GM12878 (cell line): ENCODE results near the gene GLP1R. TPM values are rescaled to one million over a fixed set of nuclear protein-coding genes. Genes with fewer than 3 reads are reported as not detected.
A peak's percentile ranks its signal among the peaks of the same experiment; 100 is the strongest.

Source experiments
- ATAC-seq: fragments of 200-7000 bp; cut with Tn5 transposase; 3 replicates; pipeline ENCODE4 v1.9.1; 2020; ENCODE audit warnings: mild to moderate bottlenecking, moderate library complexity
- BruUV-seq: library from RNA; stranded (reverse); fragments of 400-500 nt; replicated peaks from 2 replicates; lab custom pipeline; 2021; lab: Mats Ljungman, UMichigan
- CTCF ChIA-PET: fragments of 300-600 bp; sonication (Branson Sonifier 250); formaldehyde crosslinking; extraction: SDS; loops from one replicate; lab custom pipeline; 2021; ENCODE audit warnings: inconsistent platforms; lab: Yijun Ruan, JAX
- POLR2A ChIA-PET: fragments of 350-600 bp; formaldehyde crosslinking; extraction: SDS; loops from one replicate; lab custom pipeline; 2021; ENCODE audit warnings: inconsistent platforms; lab: Charles Lee
- RAD21 ChIA-PET: fragments of 300-600 bp; sonication (Branson Sonifier 250); formaldehyde crosslinking; loops from one replicate; lab custom pipeline; 2023; ENCODE audit warnings: antibody characterized with exemption; ENCODE audit not compliant: unreplicated experiment; lab: Charles Lee
- SMC1A ChIA-PET: fragments of 300-600 bp; sonication (Branson Sonifier 250); formaldehyde crosslinking; loops from one replicate; lab custom pipeline; 2023; ENCODE audit not compliant: unreplicated experiment, uncharacterized antibody; lab: Charles Lee
- DNase-seq: peaks from one replicate; pipeline ENCODE4 v3.0.0-alpha.2; 2011; ENCODE audit warnings: low read depth, low spot score
- FAIRE-seq: peaks from 3 replicates; lab custom pipeline; 2011; peaks lifted over from hg19 to GRCh38; lab: Jason Lieb, UNC
- H2AFZ ChIP-seq: 2 replicates; pipeline ENCODE4 v1.6.0; 2011; ENCODE audit warnings: low read depth, low read length, control low read depth; ENCODE audit not compliant: control insufficient read depth
- H3K27ac ChIP-seq: 2 replicates; pipeline ENCODE4 v1.5.1; 2011; ENCODE audit warnings: control low read depth; ENCODE audit not compliant: control insufficient read depth, insufficient read depth
- H3K27me3 ChIP-seq, 2 experiments: replicated peaks in 1 of 2; 2 replicates each; pipeline versions ENCODE4 v1.6.0 to v1.6.1; 2011; ENCODE audit warnings: low read length in 1 of 2; ENCODE audit not compliant: control insufficient read depth in 2 of 2, insufficient read depth in 2 of 2
- H3K36me3 ChIP-seq, 2 experiments: 2 replicates each; pipeline ENCODE4 v1.5.1; 2011; ENCODE audit warnings: low read length in 1 of 2; ENCODE audit not compliant: control insufficient read depth in 2 of 2, insufficient read depth in 2 of 2
- H3K4me1 ChIP-seq: 2 replicates; pipeline ENCODE4 v1.6.1; 2011; ENCODE audit warnings: mild to moderate bottlenecking, low read length, moderate library complexity, mixed read lengths; ENCODE audit not compliant: control insufficient read depth, insufficient read depth
- H3K4me2 ChIP-seq: 2 replicates; pipeline ENCODE4 v1.6.0; 2011; ENCODE audit warnings: control low read depth; ENCODE audit not compliant: control insufficient read depth, insufficient read depth
- H3K4me3 ChIP-seq: fragments of 200-600 bp; sonication (generic); 2 replicates; pipeline ENCODE4 v1.5.1; 2016
- H3K79me2 ChIP-seq: 2 replicates; pipeline ENCODE4 v1.6.0; 2011; ENCODE audit warnings: low read length; ENCODE audit not compliant: control insufficient read depth, insufficient read depth
- H3K9ac ChIP-seq: 2 replicates; pipeline ENCODE4 v1.8.0; 2011; ENCODE audit warnings: low read length, control low read depth, mixed read lengths; ENCODE audit not compliant: control insufficient read depth, insufficient read depth
- H3K9me3 ChIP-seq: replicated peaks from 3 replicates; pipeline ENCODE4 v1.5.1; 2011; ENCODE audit warnings: mild to moderate bottlenecking, low read length; ENCODE audit not compliant: control insufficient read depth, insufficient read depth
- H4K20me1 ChIP-seq: 2 replicates; pipeline ENCODE4 v1.6.0; 2011; ENCODE audit not compliant: control insufficient read depth, insufficient read depth
- CEBPZ ChIP-seq: fragments of 150-350 bp; IDR thresholded peaks from 2 replicates; pipeline ENCODE4 v1.6.1; 2016; ENCODE audit warnings: low read depth, low read length
- IRF4 ChIP-seq: IDR thresholded peaks from 2 replicates; pipeline ENCODE4 v1.6.1; 2011; ENCODE audit warnings: low read depth, low read length
- KAT2A ChIP-seq: conservative IDR thresholded peaks from 2 replicates; pipeline ENCODE4 v1.6.1; 2011; ENCODE audit warnings: low read depth, low read length; ENCODE audit not compliant: control insufficient read depth
- MYC ChIP-seq: IDR thresholded peaks from 2 replicates; pipeline ENCODE4 v1.6.1; 2011; ENCODE audit warnings: mild to moderate bottlenecking, low read length, moderate library complexity, inconsistent platforms; ENCODE audit not compliant: insufficient read depth, insufficient replicate concordance, insufficient read length, severe bottlenecking
- NR2F1 ChIP-seq: fragments of 450-650 bp; conservative IDR thresholded peaks from 2 replicates; pipeline ENCODE4 v1.6.1; 2017; ENCODE audit warnings: mild to moderate bottlenecking
- PAX5 ChIP-seq: IDR thresholded peaks from 2 replicates; pipeline ENCODE4 v1.6.1; 2011; ENCODE audit warnings: low read depth, low read length, borderline replicate concordance
- POLR2AphosphoS2 ChIP-seq: IDR thresholded peaks from 2 replicates; pipeline ENCODE4 v1.6.1; 2011; ENCODE audit warnings: low read depth, mild to moderate bottlenecking, low read length, improper control_type of control experiment, moderate library complexity
- RUNX3 ChIP-seq: IDR thresholded peaks from 2 replicates; pipeline ENCODE4 v1.6.1; 2012; ENCODE audit warnings: low read length, inconsistent platforms
- YY1 ChIP-seq: IDR thresholded peaks from 2 replicates; pipeline ENCODE4 v1.6.1; 2011; ENCODE audit warnings: low read depth, mild to moderate bottlenecking, low read length
- ZBTB40 ChIP-seq: fragments of 450-650 bp; IDR thresholded peaks from 2 replicates; pipeline ENCODE4 v1.6.1; 2016; ENCODE audit warnings: mild to moderate bottlenecking, moderate library complexity, borderline replicate concordance
- ZNF24 ChIP-seq: fragments of 450-650 bp; IDR thresholded peaks from 2 replicates; pipeline ENCODE4 v1.6.1; 2017; ENCODE audit warnings: antibody characterized with exemption, mild to moderate bottlenecking
- ZZZ3 ChIP-seq: IDR thresholded peaks from 2 replicates; pipeline ENCODE4 v1.6.1; 2011; ENCODE audit warnings: low read depth; ENCODE audit not compliant: control insufficient read depth, insufficient read length
- WGBS: methylation state at CpG from one replicate; pipeline ENCODE4 v1.1.6; 2016; ENCODE audit warnings: low lambda C conversion rate; ENCODE audit not compliant: insufficient replicate concordance, insufficient coverage; ENCODE audit errors: missing lambda C conversion rate; 5-methylcytosine and 5-hydroxymethylcytosine counted together
- in situ Hi-C: fragments of 300-500 bp; cut with MboI; formaldehyde crosslinking; loops from 9 replicates; pipeline ENCODE4 v1.14.3; 2018; ENCODE audit warnings: mixed read lengths
- intact Hi-C: fragments of 100-400 bp; cut with micrococcal nuclease; formaldehyde crosslinking; loops from one replicate; pipeline ENCODE4 v1.14.2; 2022; ENCODE audit not compliant: unreplicated experiment
- polyA plus RNA-seq, 11 experiments: library from polyadenylated mRNA; depleted of rRNA in 4 of 11; unstranded in 6 of 11; stranded (reverse) in 5 of 11; fragments of >200 nt; fragmentation: Nextera tagmentation in 4 of 11; fragmentation: Illumina TruSeq in 1 of 11; extraction: Ambion mirVana in 4 of 11; extraction: Trizol in 1 of 11; gene quantifications; 1 replicate in 1 of 11; 2 replicates in 10 of 11; pipeline versions ENCODE4 v1.2.1 to v1.2.3, GENCODE V29; 2011 to 2016; ENCODE audit warnings: inconsistent platforms in 2 of 11, missing spikeins in 2 of 11, low read depth in 1 of 11
- total RNA-seq, 4 experiments: library from RNA; depleted of rRNA in 3 of 4; stranded (reverse); fragments of >200 nt in 3 of 4; fragmentation: Illumina TruSeq in 1 of 4; extraction: Trizol in 1 of 4; gene quantifications; 2 replicates each; pipeline versions ENCODE4 v1.2.1 to v1.2.3, GENCODE V29; 2013 to 2021

The GLP1R gene
- total and polyA plus RNA-seq, 10 of the 15 experiments (the other 5 are each of a cell fraction or from before 2014, with no cell fraction given), result 0.01 TPM; not detected in 9

GRCh38 chr6:39053016-39053624 lies 4.5 kb downstream of the GLP1R start (continued):
- no peak for TF ChIP-seq ZBTB40
- TF ChIP-seq IRF4, result no peak
- TF ChIP-seq RUNX3, result no peak

- H3K79me2 ChIP-seq, result no peaks in the 10 kb centered on the region
- FAIRE-seq (no peak), ATAC-seq (peak; percentile 22), DNase-seq (no peak)
- POLR2A ChIA-PET, result no interaction called here
- H3K27me3 ChIP-seq, result peaks cover 0 to 1% of the 10 kb centered on the region in 2 experiments; a peak in 3 of 4 replicates
- RAD21 ChIA-PET, result no interaction called here
- SMC1A ChIA-PET, result interaction anchor here (0.6 kb wide), 1 partner anchor 32 kb away, joined by 3 read pairs; no protein-coding TSS in a partner anchor
- intact Hi-C loops (no loop called here), in situ Hi-C loops (no loop called here)
- 0 out of 2 replicates have a peak, but pooled peaks cover 3% of the 10 kb centered on the region for H4K20me1 ChIP-seq
- H3K36me3 ChIP-seq, result no peaks in the 10 kb centered on the region
- no peak overlapping the region for H3K27ac ChIP-seq
- BruUV-seq, result no TSS peak
- no peak overlapping the region for H3K4me2 ChIP-seq
- 9% methylated on average over 9 of the region's 9 CpGs for WGBS
- no peak overlapping the region for H3K4me3 ChIP-seq
- no peaks in the 10 kb centered on the region; the same call in 1 of the 2 replicates for H3K4me1 ChIP-seq
- H2AFZ ChIP-seq, result no peak overlapping the region
- H3K9me3 ChIP-seq, result no peaks in the 10 kb centered on the region
- CTCF ChIA-PET, result interaction anchor here (0.6 to 1.1 kb wide), 2 partner anchors 181 to 1160 kb away, joined by 3 to 5 read pairs; no protein-coding TSS in a partner anchor
- no peak overlapping the region for H3K9ac ChIP-seq
- TF ChIP-seq PAX5, result no peak
- TF ChIP-seq MYC, result no peak
- TF ChIP-seq CEBPZ, result no peak
- TF ChIP-seq ZZZ3, result no peak
- no peak for TF ChIP-seq KAT2A
- TF ChIP-seq YY1, result no peak
- no peak for TF ChIP-seq ZNF24
- no peak for TF ChIP-seq POLR2AphosphoS2
- TF ChIP-seq NR2F1, result no peak
These were observed 5.4 kb downstream of the GLP1R start for GRCh38 chr6:39053854-39054576.
